Right lobe of liver (tissue), 6 donors: ENCODE results near the gene KRT38. TPM values are rescaled to one million over a fixed set of nuclear protein-coding genes. Genes with fewer than 3 reads are reported as not detected.

Experiments used
- ATAC-seq, 4 donors: fragments of 200-7000 bp; cut with Tn5 transposase; one replicate each; pipeline ENCODE4 v1.9.1; 2020; ENCODE audit warnings: mild to moderate bottlenecking in 4 of 4, moderate library complexity in 4 of 4
- DNase-seq, 3 donors: peaks; one replicate each; pipeline ENCODE4 v3.0.0-alpha.2; 2020
- H3K27ac ChIP-seq, 3 donors: fragments of 200-600 bp; one replicate each; pipeline ENCODE4 v1.8.0; 2022
- H3K27me3 ChIP-seq, 2 donors: fragments of 200-600 bp; one replicate each; pipeline ENCODE4 v1.8.0; 2022
- H3K36me3 ChIP-seq, 4 donors: fragments of 200-600 bp; sonication (generic) in 1 of 4; one replicate each; pipeline versions ENCODE4 v1.5.1 to v1.8.0; 2017 to 2022; ENCODE audit warnings: control low read depth in 1 of 4
- H3K4me1 ChIP-seq, 4 donors: fragments of 200-600 bp; sonication (generic) in 1 of 4; one replicate each; pipeline versions ENCODE4 v1.5.1 to v1.8.0; 2017 to 2022; ENCODE audit warnings: control low read depth in 1 of 4
- H3K4me3 ChIP-seq, 3 donors: fragments of 200-600 bp; one replicate each; pipeline ENCODE4 v1.8.0; 2022
- H3K9me3 ChIP-seq, 4 donors: fragments of 200-600 bp; sonication (generic) in 1 of 4; one replicate each; pipeline versions ENCODE4 v1.5.1 to v1.8.0; 2017 to 2022; ENCODE audit warnings: control low read depth in 1 of 4
- CTCF ChIP-seq, 4 donors: fragments of 200-600 bp in 3 of 4; fragments of 450-650 bp in 1 of 4; IDR thresholded peaks; one replicate each; pipeline versions ENCODE4 v1.5.1 to v1.8.0; 2016 to 2022; ENCODE audit warnings: antibody characterized with exemption in 4 of 4, mild to moderate bottlenecking in 2 of 4
- POLR2A ChIP-seq: fragments of 450-650 bp; IDR thresholded peaks from one replicate; pipeline ENCODE4 v1.6.1; 2017; ENCODE audit warnings: antibody characterized with exemption, mild to moderate bottlenecking
- WGBS: methylation state at CpG from one replicate; pipeline ENCODE4 v1.1.6; 2018; ENCODE audit warnings: low coverage, low lambda C conversion rate; ENCODE audit not compliant: insufficient coverage; ENCODE audit errors: missing lambda C conversion rate; 5-methylcytosine and 5-hydroxymethylcytosine counted together
- intact Hi-C, 2 donors: fragments of 100-400 bp; cut with DNase I; formaldehyde crosslinking; loops; one replicate each; pipeline versions ENCODE4 v1.11.2 to v1.14.1; 2022
- total RNA-seq, 6 experiments: library from RNA; depleted of rRNA in 2 of 6; stranded (reverse); fragments of >200 nt in 2 of 6; fragmentation: NEBNext Ultra II Directional in 3 of 6; extraction: Animal tissue kit (Norgen Biotek cat#: 25700) in 3 of 6; gene quantifications; one replicate each; pipeline versions ENCODE4 v1.1.0 to v1.2.4, GENCODE V29; 2016 to 2023
- donor health status: DM: no; HTN: yes; CAD: no.
- donor health status: DM: no; HTN: no; CAD: no.
- donor health status: DM: no; HTN: no; CAD: no.
- donor health status: DM: no; HTN: yes; CAD: no.
- donor health status: DM: no; HTN: yes; CAD: no.

The KRT38 gene
- total RNA-seq, 6 experiments from 2014 or later = not detected

- Histone ChIP-seq H3K36me3 (no peaks in the 10 kb centered on the region), H3K27me3 (no peaks in the 10 kb centered on the region), H3K27ac (no peak overlapping the region), H3K4me3 (no peak overlapping the region), H3K4me1 (no peaks in the 10 kb centered on the region), H3K9me3 (no peaks in the 10 kb centered on the region)
- 30% methylated on average over 4 of the region's 5 CpGs for WGBS
- no peak for ATAC-seq
- DNase-seq = no peak
- TF ChIP-seq CTCF (IDR thresholded peaks at IDR 0.05) (no peak), POLR2A (no peak)
- intact Hi-C loops = no loop called here
Measured at GRCh38 chr17:41406205-41406604, 34.6 kb downstream of the KRT38 start.

GRCh38 chr17:41404024-41404671 lies 36.6 kb downstream of the KRT38 start:
- DNase-seq = no peak
- no peak overlapping the region for H3K4me3 ChIP-seq
- H3K36me3 ChIP-seq = no peaks in the 10 kb centered on the region
- TF ChIP-seq CTCF (IDR thresholded peaks at IDR 0.05) = no peak
- TF ChIP-seq POLR2A = no peak
- H3K9me3 ChIP-seq = no peaks in the 10 kb centered on the region
- no peaks in the 10 kb centered on the region for H3K27me3 ChIP-seq
- H3K4me1 ChIP-seq = no peaks in the 10 kb centered on the region
- H3K27ac ChIP-seq = no peak overlapping the region
- 65% methylated on average over 5 of the region's 7 CpGs for WGBS
- no peak for ATAC-seq
- intact Hi-C loops = no loop called here

GRCh38 chr17:41403404-41404023 lies 37.3 kb downstream of the KRT38 start:
- no peak for TF ChIP-seq CTCF (IDR thresholded peaks at IDR 0.05)
- TF ChIP-seq POLR2A = no peak
- no peaks in the 10 kb centered on the region for H3K27me3 ChIP-seq
- H3K4me3 ChIP-seq = no peak overlapping the region
- 59% methylated on average over 2 of the region's 4 CpGs for WGBS
- no peaks in the 10 kb centered on the region for H3K9me3 ChIP-seq
- H3K27ac ChIP-seq = no peak overlapping the region
- intact Hi-C loops = no loop called here
- no peaks in the 10 kb centered on the region for H3K4me1 ChIP-seq
- no peak for ATAC-seq
- no peaks in the 10 kb centered on the region for H3K36me3 ChIP-seq
- DNase-seq = no peak

GRCh38 chr17:41402161-41402560 lies 38.6 kb downstream of the KRT38 start:
- intact Hi-C loops = no loop called here
- DNase-seq (no peak), ATAC-seq (no peak)
- Histone ChIP-seq H3K27ac (no peak overlapping the region), H3K4me1 (no peaks in the 10 kb centered on the region), H3K36me3 (no peaks in the 10 kb centered on the region), H3K9me3 (no peaks in the 10 kb centered on the region), H3K27me3 (no peaks in the 10 kb centered on the region), H3K4me3 (no peak overlapping the region)
- WGBS = 79% methylated on average over 5 of the region's 5 CpGs
- TF ChIP-seq POLR2A (no peak), CTCF (IDR thresholded peaks at IDR 0.05) (no peak)
